Trophoblast cell (in vitro differentiated cells and primary cell): ENCODE data around the gene ZBTB7C.

Source experiments
- DNase-seq, 2 donors: peaks; one replicate each; pipeline ENCODE4 v3.0.0-alpha.2; 2016
- H2AFZ ChIP-seq: 2 replicates; pipeline ENCODE4 v1.6.1; 2013; ENCODE audit warnings: low read length, moderate library complexity, mild to moderate bottlenecking; ENCODE audit not compliant: insufficient read depth, poor library complexity
- H2AK5ac ChIP-seq: 2 replicates; pipeline ENCODE4 v1.6.1; 2013; ENCODE audit warnings: mild to moderate bottlenecking, low read length
- H2BK120ac ChIP-seq: 2 replicates; pipeline ENCODE4 v1.6.1; 2013; ENCODE audit warnings: low read length, mild to moderate bottlenecking, moderate library complexity; ENCODE audit not compliant: insufficient read depth, poor library complexity
- H2BK12ac ChIP-seq: 2 replicates; pipeline ENCODE4 v1.6.1; 2013; ENCODE audit warnings: mild to moderate bottlenecking, low read length, moderate library complexity
- H2BK5ac ChIP-seq: 2 replicates; pipeline ENCODE4 v1.6.1; 2013; ENCODE audit warnings: low read length, low read depth, moderate library complexity, mild to moderate bottlenecking; ENCODE audit not compliant: poor library complexity
- H3K14ac ChIP-seq: 2 replicates; pipeline ENCODE4 v1.6.1; 2013; ENCODE audit warnings: mild to moderate bottlenecking, low read length
- H3K18ac ChIP-seq: 2 replicates; pipeline ENCODE4 v1.6.1; 2013; ENCODE audit warnings: mild to moderate bottlenecking, low read length
- H3K23ac ChIP-seq: 2 replicates; pipeline ENCODE4 v1.6.1; 2013; ENCODE audit warnings: low read length
- H3K27ac ChIP-seq: 2 replicates; pipeline ENCODE4 v1.5.1; 2013; ENCODE audit warnings: low read depth, mild to moderate bottlenecking, inconsistent platforms, low read length, moderate library complexity
- H3K27me3 ChIP-seq: 2 replicates; pipeline ENCODE4 v1.6.1; 2013; ENCODE audit warnings: inconsistent platforms, mild to moderate bottlenecking, low read length, moderate library complexity; ENCODE audit not compliant: insufficient read depth
- H3K36me3 ChIP-seq, 2 experiments: 1 replicate in 1 of 2; 2 replicates in 1 of 2; pipeline ENCODE4 v1.6.1; 2013; ENCODE audit warnings: low read length in 2 of 2, mild to moderate bottlenecking in 2 of 2, moderate library complexity in 1 of 2; ENCODE audit not compliant: insufficient read depth in 2 of 2, control insufficient read depth in 1 of 2
- H3K4ac ChIP-seq: 2 replicates; pipeline ENCODE4 v1.6.1; 2013; ENCODE audit warnings: low read depth, mild to moderate bottlenecking, low read length, moderate library complexity
- H3K4me1 ChIP-seq, 2 experiments: 1 replicate in 1 of 2; 2 replicates in 1 of 2; pipeline ENCODE4 v1.6.1; 2013; ENCODE audit warnings: low read length in 2 of 2, mild to moderate bottlenecking in 2 of 2, moderate library complexity in 1 of 2; ENCODE audit not compliant: insufficient read depth in 2 of 2, control insufficient read depth in 1 of 2
- H3K4me2 ChIP-seq: 2 replicates; pipeline ENCODE4 v1.6.1; 2013; ENCODE audit warnings: inconsistent platforms, mild to moderate bottlenecking, low read length, moderate library complexity
- H3K4me3 ChIP-seq: 2 replicates; pipeline ENCODE4 v1.5.1; 2013; ENCODE audit warnings: mild to moderate bottlenecking, low read depth, low read length, inconsistent platforms
- H3K79me1 ChIP-seq: one replicate; pipeline ENCODE4 v1.6.1; 2013; ENCODE audit warnings: low read length
- H3K79me2 ChIP-seq: 2 replicates; pipeline ENCODE4 v1.6.1; 2013; ENCODE audit warnings: low read length, mild to moderate bottlenecking; ENCODE audit not compliant: control insufficient read depth, insufficient read depth, poor library complexity
- H3K9ac ChIP-seq: 2 replicates; pipeline ENCODE4 v1.6.1; 2013; ENCODE audit warnings: mild to moderate bottlenecking, low read length
- H3K9me3 ChIP-seq: 2 replicates; pipeline ENCODE4 v1.6.1; 2013; ENCODE audit warnings: low read depth, mild to moderate bottlenecking, control low read depth, inconsistent platforms, low read length; ENCODE audit not compliant: insufficient read depth
- H4K12ac ChIP-seq: 2 replicates; pipeline ENCODE4 v1.6.1; 2013; ENCODE audit warnings: low read depth, mild to moderate bottlenecking, low read length, moderate library complexity
- H4K8ac ChIP-seq: 2 replicates; pipeline ENCODE4 v1.6.1; 2013; ENCODE audit warnings: low read depth, mild to moderate bottlenecking, low read length, moderate library complexity
- H4K91ac ChIP-seq: one replicate; pipeline ENCODE4 v1.6.1; 2013; ENCODE audit warnings: low read depth, mild to moderate bottlenecking, low read length, moderate library complexity
- WGBS: extraction: QIAGEN DNeasy Blood & Tissue Kit; methylation state at CpG from one replicate; pipeline ENCODE4 v1.1.7; 2013; ENCODE audit warnings: missing lambda C conversion rate; ENCODE audit not compliant: insufficient read length, insufficient coverage; ENCODE audit errors: extremely low coverage; 5-methylcytosine and 5-hydroxymethylcytosine counted together

The ZBTB7C gene

GRCh38 chr18:48200631-48201336 lies 208.4 kb downstream of the ZBTB7C start:
- no CpG with 5 or more reads among the region's 11 CpGs for WGBS
- H2BK12ac ChIP-seq, result no peak overlapping the region
- no peak overlapping the region for H3K14ac ChIP-seq
- H3K36me3 ChIP-seq, result no peaks in the 10 kb centered on the region
- no peak overlapping the region for H3K4me2 ChIP-seq
- no peaks in the 10 kb centered on the region for H3K79me2 ChIP-seq
- no peak for DNase-seq
- no peak overlapping the region for H2BK5ac ChIP-seq
- no peaks in the 10 kb centered on the region for H3K9me3 ChIP-seq
- H2AK5ac ChIP-seq, result no peak overlapping the region
- H3K4me1 ChIP-seq, result no peaks in the 10 kb centered on the region
- no peak overlapping the region for H4K8ac ChIP-seq
- H2BK120ac ChIP-seq, result no peak overlapping the region
- H3K4me3 ChIP-seq, result no peak overlapping the region
- no peak overlapping the region for H3K23ac ChIP-seq
- H4K91ac ChIP-seq, result no peak overlapping the region
- H2AFZ ChIP-seq, result no peak overlapping the region
- H3K27me3 ChIP-seq, result no peaks in the 10 kb centered on the region
- no peak overlapping the region for H3K4ac ChIP-seq
- no peak overlapping the region for H4K12ac ChIP-seq
- H3K18ac ChIP-seq, result no peak overlapping the region
- H3K9ac ChIP-seq, result no peak overlapping the region
- H3K27ac ChIP-seq, result no peak overlapping the region
- H3K79me1 ChIP-seq, result no peaks in the 10 kb centered on the region

DNA sequence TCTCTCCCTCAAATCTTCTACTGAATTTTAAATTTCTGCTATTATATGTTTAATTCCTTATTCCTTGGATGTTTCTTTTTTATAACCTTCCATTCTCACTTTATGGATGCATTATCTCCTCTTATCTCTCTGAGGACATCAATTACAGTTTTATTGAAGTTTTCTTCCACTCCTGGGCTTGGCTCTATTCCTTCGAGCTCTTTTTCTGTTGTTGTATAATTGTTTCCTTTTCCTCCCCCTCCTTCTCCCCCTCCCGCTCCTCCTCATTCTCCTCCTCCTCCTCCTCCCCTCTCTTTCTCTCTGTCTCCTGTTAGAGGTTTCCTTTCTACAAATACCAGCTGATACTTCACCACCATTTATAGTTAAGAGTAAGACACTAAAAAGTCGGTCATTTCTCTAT lies 209.8 kb downstream of the ZBTB7C start:
- no peaks in the 10 kb centered on the region for H3K4me1 ChIP-seq
- no peak overlapping the region for H3K4me2 ChIP-seq
- no peaks in the 10 kb centered on the region for H3K79me1 ChIP-seq
- H3K4ac ChIP-seq, result no peak overlapping the region
- H3K36me3 ChIP-seq, result no peaks in the 10 kb centered on the region
- no peak overlapping the region for H4K8ac ChIP-seq
- H3K14ac ChIP-seq, result no peak overlapping the region
- H2BK120ac ChIP-seq, result no peak overlapping the region
- no peak overlapping the region for H3K27ac ChIP-seq
- H3K79me2 ChIP-seq, result no peaks in the 10 kb centered on the region
- no peak overlapping the region for H3K23ac ChIP-seq
- H3K27me3 ChIP-seq, result no peaks in the 10 kb centered on the region
- no peak overlapping the region for H2BK5ac ChIP-seq
- no peak overlapping the region for H2AFZ ChIP-seq
- no peak overlapping the region for H4K12ac ChIP-seq
- H2BK12ac ChIP-seq, result no peak overlapping the region
- H3K9ac ChIP-seq, result no peak overlapping the region
- no peak for DNase-seq
- H3K18ac ChIP-seq, result no peak overlapping the region
- no peaks in the 10 kb centered on the region for H3K9me3 ChIP-seq
- no CpG with 5 or more reads among the region's 3 CpGs for WGBS
- no peak overlapping the region for H2AK5ac ChIP-seq
- H3K4me3 ChIP-seq, result no peak overlapping the region
- no peak overlapping the region for H4K91ac ChIP-seq

DNA sequence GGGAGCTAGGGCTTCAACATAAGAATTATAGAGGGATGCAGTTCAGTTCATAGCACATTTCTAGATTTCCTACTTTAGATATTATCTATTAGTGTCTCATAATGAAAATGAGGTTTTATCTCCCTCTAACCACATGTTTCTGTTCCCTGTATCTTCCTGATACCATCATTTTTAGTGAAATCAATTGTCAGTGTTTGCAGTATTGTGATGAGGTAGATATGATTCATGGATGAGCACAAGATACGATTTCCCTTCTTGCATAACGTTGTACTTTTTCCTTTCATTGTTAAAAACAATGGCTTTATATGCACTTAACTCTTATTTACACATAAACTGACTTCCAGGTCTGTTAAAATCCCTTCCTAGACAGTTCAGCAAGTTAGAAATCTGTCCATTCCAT lies 211.4 kb downstream of the ZBTB7C start:
- no peak overlapping the region for H2BK5ac ChIP-seq
- H3K4me1 ChIP-seq, result no peaks in the 10 kb centered on the region
- no peak overlapping the region for H4K12ac ChIP-seq
- H3K79me2 ChIP-seq, result no peaks in the 10 kb centered on the region
- no peak overlapping the region for H3K4me2 ChIP-seq
- no peaks in the 10 kb centered on the region for H3K79me1 ChIP-seq
- no peak overlapping the region for H2AK5ac ChIP-seq
- no peaks in the 10 kb centered on the region for H3K9me3 ChIP-seq
- H3K27ac ChIP-seq, result no peak overlapping the region
- H3K18ac ChIP-seq, result no peak overlapping the region
- H3K4ac ChIP-seq, result no peak overlapping the region
- no peak overlapping the region for H3K23ac ChIP-seq
- no peak overlapping the region for H2BK12ac ChIP-seq
- H2BK120ac ChIP-seq, result no peak overlapping the region
- no peaks in the 10 kb centered on the region for H3K36me3 ChIP-seq
- H4K91ac ChIP-seq, result no peak overlapping the region
- no peak overlapping the region for H4K8ac ChIP-seq
- H3K4me3 ChIP-seq, result no peak overlapping the region
- no peak overlapping the region for H3K14ac ChIP-seq
- no peak overlapping the region for H3K9ac ChIP-seq
- no CpG with 5 or more reads among the region's 2 CpGs for WGBS
- H3K27me3 ChIP-seq, result no peaks in the 10 kb centered on the region
- H2AFZ ChIP-seq, result no peak overlapping the region
- no peak for DNase-seq

- Histone ChIP-seq H4K91ac (no peak overlapping the region), H3K4me1 (no peaks in the 10 kb centered on the region), H3K18ac (no peak overlapping the region), H2AFZ (no peak overlapping the region), H3K4me3 (no peak overlapping the region), H3K79me1 (no peaks in the 10 kb centered on the region), H3K27ac (no peak overlapping the region), H3K27me3 (no peaks in the 10 kb centered on the region), H3K14ac (no peak overlapping the region), H3K36me3 (no peaks in the 10 kb centered on the region), H2BK12ac (no peak overlapping the region), H3K9me3 (no peaks in the 10 kb centered on the region), H2BK5ac (no peak overlapping the region), H3K4ac (no peak overlapping the region), H3K23ac (no peak overlapping the region), H4K8ac (no peak overlapping the region), H3K9ac (no peak overlapping the region), H3K79me2 (no peaks in the 10 kb centered on the region), H4K12ac (no peak overlapping the region), H3K4me2 (no peak overlapping the region), H2BK120ac (no peak overlapping the region), H2AK5ac (no peak overlapping the region)
- peak in 1 of 2 donors; percentile 41 for DNase-seq
Measured at GRCh38 chr18:48195787-48196186, 213.4 kb downstream of the ZBTB7C start.
